ENCODE results near the gene ZNF777. TPM values are rescaled to one million over a fixed set of nuclear protein-coding genes. Genes with fewer than 3 reads are reported as not detected.

Gene ZNF777
- total RNA-seq, 1 donor from 2014 or later = 6.6 TPM

- FAIRE-seq = no peak
- Histone ChIP-seq H3K36me3 (ENCODE audit: control insufficient read depth, insufficient read depth, low read length) (no peaks in the 10 kb centered on the region), H3K27me3 (ENCODE audit: control insufficient read depth, insufficient read depth, low read length) (no peaks in the 10 kb centered on the region), H3K4me3 (ENCODE audit: low read depth, low read length) (no peak overlapping the region)
- TF ChIP-seq CTCF (IDR thresholded peaks at IDR 0.05; ENCODE audit: insufficient read depth, low read length, severe bottlenecking) = no peak
- no peak for DNase-seq (ENCODE audit: low read depth)
Measured at GRCh38 chr7:149463500-149464161, 2.8 kb upstream of the ZNF777 start.

DNA sequence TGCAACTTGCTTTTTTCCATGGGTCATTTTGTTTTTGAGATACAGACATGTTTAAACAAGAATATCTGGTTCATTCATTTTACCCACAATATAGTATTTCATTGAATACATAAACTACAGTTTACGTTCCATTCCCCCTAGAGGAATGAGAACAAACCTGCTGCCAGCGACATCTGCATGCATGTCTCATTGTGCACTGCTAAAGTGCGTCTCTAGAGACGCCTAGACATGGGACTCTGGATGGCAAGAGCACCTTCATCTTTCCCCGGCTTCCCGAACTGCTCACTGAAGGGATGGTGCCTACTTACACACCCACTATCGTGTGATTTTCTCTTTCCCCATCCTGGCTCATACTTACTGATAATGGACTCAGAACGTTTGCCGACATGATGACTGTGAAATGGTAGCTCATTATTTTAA is 1.2 kb upstream of the ZNF777 start:
- no peak for FAIRE-seq
- DNase-seq (ENCODE audit: low read depth) = no peak
- no peaks in the 10 kb centered on the region for H3K36me3 ChIP-seq (ENCODE audit: control insufficient read depth, insufficient read depth, low read length)
- no peak for TF ChIP-seq CTCF (IDR thresholded peaks at IDR 0.05; ENCODE audit: insufficient read depth, low read length, severe bottlenecking)
- no peak overlapping the region for H3K4me3 ChIP-seq (ENCODE audit: low read depth, low read length)
- no peaks in the 10 kb centered on the region for H3K27me3 ChIP-seq (ENCODE audit: control insufficient read depth, insufficient read depth, low read length)

DNA sequence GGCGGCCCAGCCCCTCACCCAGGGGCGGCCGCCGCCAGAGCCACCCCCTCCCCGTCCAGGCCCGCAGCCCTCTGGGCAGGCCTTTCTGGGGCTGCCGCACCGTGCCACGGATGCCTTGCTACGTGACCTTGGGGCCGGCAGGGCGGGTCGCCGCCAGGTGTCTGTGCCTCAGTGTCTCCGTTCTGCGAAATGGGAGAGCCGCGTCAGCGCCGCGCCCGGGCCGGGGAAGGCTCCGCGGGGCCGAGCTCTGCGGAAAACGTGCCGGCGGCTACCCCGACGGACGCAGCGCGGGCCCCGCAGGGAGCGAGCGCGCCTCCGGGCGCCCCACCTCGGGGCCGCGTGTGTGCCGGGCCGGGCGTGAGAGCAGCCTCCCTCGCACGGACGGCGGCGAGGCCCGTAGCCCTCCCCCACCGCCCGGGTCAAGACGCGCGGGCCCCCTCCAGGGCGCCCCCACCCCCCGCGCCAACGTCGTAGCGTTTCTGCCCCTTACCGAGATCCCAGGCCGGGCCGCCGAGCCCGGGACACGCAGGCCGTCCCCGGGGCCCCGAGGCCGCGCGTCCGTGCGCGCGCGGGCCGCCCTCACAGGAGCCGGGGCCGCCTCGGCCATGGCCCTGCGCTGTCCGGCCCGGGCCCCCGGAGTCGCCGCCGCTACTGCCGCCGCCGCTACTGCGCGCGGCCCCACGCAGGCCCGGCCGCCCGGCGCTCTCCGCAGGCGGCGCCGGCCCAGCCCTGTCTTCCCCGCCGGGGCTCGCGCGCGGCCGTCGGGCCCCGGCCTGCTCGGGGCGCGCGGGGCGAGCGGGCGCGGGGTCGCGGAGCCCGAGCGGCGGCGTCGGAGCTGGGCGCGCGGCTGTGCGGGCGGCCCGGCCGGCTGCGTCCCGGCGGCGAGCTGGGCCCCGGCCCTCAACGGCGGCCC is 1.1 kb downstream of the ZNF777 start:
- no peak for TF ChIP-seq CTCF (IDR thresholded peaks at IDR 0.05; ENCODE audit: insufficient read depth, low read length, severe bottlenecking)
- Histone ChIP-seq H3K36me3 (ENCODE audit: control insufficient read depth, insufficient read depth, low read length) (peaks cover 5% of the 10 kb centered on the region), H3K27me3 (ENCODE audit: control insufficient read depth, insufficient read depth, low read length) (no peaks in the 10 kb centered on the region), H3K4me3 (ENCODE audit: low read depth, low read length) (peak overlapping the region; percentile 68)
- FAIRE-seq (no peak), DNase-seq (ENCODE audit: low read depth) (no peak)

DNA sequence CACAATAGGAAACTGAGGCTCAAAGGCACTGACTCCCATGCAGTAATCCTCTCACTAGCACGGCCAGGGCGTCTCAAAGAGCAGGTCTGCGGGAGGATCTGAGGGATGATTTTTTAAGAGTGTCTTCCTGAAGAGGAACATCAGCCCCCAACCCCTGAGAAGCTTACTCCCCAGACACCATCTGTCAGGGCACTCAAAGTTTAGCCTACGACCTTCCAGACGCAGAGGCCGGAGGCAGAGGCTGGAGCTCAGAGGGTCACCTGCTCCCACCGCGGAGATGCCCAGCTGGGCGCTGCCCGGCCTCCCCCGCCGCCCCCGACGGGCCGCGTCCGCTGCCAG is 1.7 kb downstream of the ZNF777 start:
- H3K27me3 ChIP-seq (ENCODE audit: control insufficient read depth, insufficient read depth, low read length) = no peaks in the 10 kb centered on the region
- no peak for TF ChIP-seq CTCF (IDR thresholded peaks at IDR 0.05; ENCODE audit: insufficient read depth, low read length, severe bottlenecking)
- peak overlapping the region; percentile 68 for H3K4me3 ChIP-seq (ENCODE audit: low read depth, low read length)
- no peak for FAIRE-seq
- no peak for DNase-seq (ENCODE audit: low read depth)
- peaks cover 7% of the 10 kb centered on the region for H3K36me3 ChIP-seq (ENCODE audit: control insufficient read depth, insufficient read depth, low read length)

DNA sequence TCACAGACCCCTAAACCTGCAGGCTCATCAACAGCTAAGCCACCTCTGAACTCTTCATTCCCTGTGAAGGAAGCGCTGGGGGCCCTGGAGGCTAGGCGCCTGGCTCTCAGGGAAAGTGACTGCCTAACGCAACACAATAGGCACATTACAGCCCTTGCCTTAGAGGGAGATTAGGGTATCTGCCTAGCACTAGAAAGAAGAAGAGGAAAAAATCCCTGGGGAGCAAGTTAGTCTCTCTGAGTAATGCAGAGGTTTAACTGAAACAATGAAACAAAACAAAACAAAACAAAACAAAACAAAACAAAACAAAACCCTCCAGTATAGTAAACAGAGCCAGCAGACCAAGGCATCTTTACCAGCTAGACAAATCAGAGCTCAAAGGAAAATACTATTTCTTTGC is 2.6 kb downstream of the ZNF777 start:
- no peak for TF ChIP-seq CTCF (IDR thresholded peaks at IDR 0.05; ENCODE audit: insufficient read depth, low read length, severe bottlenecking)
- Histone ChIP-seq H3K4me3 (ENCODE audit: low read depth, low read length) (no peak overlapping the region), H3K36me3 (ENCODE audit: control insufficient read depth, insufficient read depth, low read length) (peaks cover 12% of the 10 kb centered on the region), H3K27me3 (ENCODE audit: control insufficient read depth, insufficient read depth, low read length) (no peaks in the 10 kb centered on the region)
- no peak for DNase-seq (ENCODE audit: low read depth)
- no peak for FAIRE-seq
